ENCODE measurements around the gene BOD1L1. TPM values are rescaled to one million over a fixed set of nuclear protein-coding genes. Genes with fewer than 3 reads are reported as not detected.

Gene BOD1L1
- total and polyA plus RNA-seq, 9 donors: 21.2 to 41.6 (median 38.3) TPM

DNA sequence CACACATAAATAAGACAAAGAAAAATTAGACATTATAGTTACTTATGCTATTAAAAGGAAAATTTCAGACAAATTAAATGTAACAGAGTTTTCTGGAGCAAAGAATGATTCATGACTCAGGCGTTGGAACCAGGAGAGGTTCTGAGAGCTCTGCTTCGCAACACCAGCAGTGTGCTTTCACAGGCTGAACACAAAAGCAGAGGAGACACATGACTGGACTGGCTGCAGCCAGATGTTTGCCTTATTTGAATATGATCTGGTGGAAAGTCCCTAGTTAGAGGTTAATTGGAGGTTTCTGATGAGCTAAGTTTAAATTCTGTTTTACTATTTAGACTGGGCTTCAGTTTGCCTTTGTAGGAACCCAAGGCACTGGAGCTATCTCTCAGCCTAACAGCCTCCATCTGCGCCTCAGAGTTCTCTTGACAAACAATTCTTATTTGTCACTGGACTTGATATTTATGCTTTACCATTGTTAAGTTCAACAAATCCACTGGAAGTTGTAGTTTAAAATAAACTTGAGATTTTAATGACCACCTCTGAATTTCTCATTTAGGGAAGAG lies 16.2 kb downstream of the BOD1L1 start:
- Histone ChIP-seq H3K9me3 (no peaks in the 10 kb centered on the region), H3K36me3 (no peaks in the 10 kb centered on the region), H3K4me1 (ENCODE audit: insufficient read depth) (no peaks in the 10 kb centered on the region), H3K27ac (no peak overlapping the region), H3K4me3 (no peak overlapping the region), H3K27me3 (no peaks in the 10 kb centered on the region)
- 66 to 78% (median 67%) methylated on average over 3 of the region's 3 CpGs for WGBS, 3 donors
- intact Hi-C loops (cut with DNase I): no loop called here
- no peak for TF ChIP-seq EP300 (IDR thresholded peaks at IDR 0.05)
- TF ChIP-seq, protein P1, sequence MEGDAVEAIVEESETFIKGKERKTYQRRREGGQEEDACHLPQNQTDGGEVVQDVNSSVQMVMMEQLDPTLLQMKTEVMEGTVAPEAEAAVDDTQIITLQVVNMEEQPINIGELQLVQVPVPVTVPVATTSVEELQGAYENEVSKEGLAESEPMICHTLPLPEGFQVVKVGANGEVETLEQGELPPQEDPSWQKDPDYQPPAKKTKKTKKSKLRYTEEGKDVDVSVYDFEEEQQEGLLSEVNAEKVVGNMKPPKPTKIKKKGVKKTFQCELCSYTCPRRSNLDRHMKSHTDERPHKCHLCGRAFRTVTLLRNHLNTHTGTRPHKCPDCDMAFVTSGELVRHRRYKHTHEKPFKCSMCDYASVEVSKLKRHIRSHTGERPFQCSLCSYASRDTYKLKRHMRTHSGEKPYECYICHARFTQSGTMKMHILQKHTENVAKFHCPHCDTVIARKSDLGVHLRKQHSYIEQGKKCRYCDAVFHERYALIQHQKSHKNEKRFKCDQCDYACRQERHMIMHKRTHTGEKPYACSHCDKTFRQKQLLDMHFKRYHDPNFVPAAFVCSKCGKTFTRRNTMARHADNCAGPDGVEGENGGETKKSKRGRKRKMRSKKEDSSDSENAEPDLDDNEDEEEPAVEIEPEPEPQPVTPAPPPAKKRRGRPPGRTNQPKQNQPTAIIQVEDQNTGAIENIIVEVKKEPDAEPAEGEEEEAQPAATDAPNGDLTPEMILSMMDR (IDR thresholded peaks at IDR 0.05): no peak
- TF ChIP-seq POLR2A (IDR thresholded peaks at IDR 0.05): no peak
- DNase-seq: no peak

- Histone ChIP-seq H3K4me3 (no peak overlapping the region), H3K36me3 (no peaks in the 10 kb centered on the region), H3K9me3 (no peaks in the 10 kb centered on the region), H3K4me1 (ENCODE audit: insufficient read depth) (no peaks in the 10 kb centered on the region), H3K27me3 (no peaks in the 10 kb centered on the region), H3K27ac (no peak overlapping the region)
- intact Hi-C loops (cut with DNase I): no loop called here
- DNase-seq: no peak
- TF ChIP-seq EP300 (IDR thresholded peaks at IDR 0.05) (no peak), POLR2A (IDR thresholded peaks at IDR 0.05) (no peak)
- TF ChIP-seq, protein P1 (IDR thresholded peaks at IDR 0.05): no peak
- 88 to 92% (median 89%) methylated on average over 1 of the region's 1 CpG for WGBS, 3 donors
Measured at GRCh38 chr4:13605330-13605729, 22.2 kb downstream of the BOD1L1 start.

GRCh38 chr4:13601848-13602247 lies 25.7 kb downstream of the BOD1L1 start:
- no peak for DNase-seq
- H3K4me1 ChIP-seq (ENCODE audit: insufficient read depth): no peaks in the 10 kb centered on the region
- WGBS, 3 donors: 93 to 99% (median 98%) methylated on average over 2 of the region's 2 CpGs
- H3K4me3 ChIP-seq: no peak overlapping the region
- intact Hi-C loops (cut with DNase I): no loop called here
- H3K27ac ChIP-seq: no peak overlapping the region
- no peak for TF ChIP-seq EP300 (IDR thresholded peaks at IDR 0.05)
- TF ChIP-seq POLR2A (IDR thresholded peaks at IDR 0.05): no peak
- H3K9me3 ChIP-seq: no peaks in the 10 kb centered on the region
- H3K36me3 ChIP-seq: no peaks in the 10 kb centered on the region
- H3K27me3 ChIP-seq: no peaks in the 10 kb centered on the region

DNA sequence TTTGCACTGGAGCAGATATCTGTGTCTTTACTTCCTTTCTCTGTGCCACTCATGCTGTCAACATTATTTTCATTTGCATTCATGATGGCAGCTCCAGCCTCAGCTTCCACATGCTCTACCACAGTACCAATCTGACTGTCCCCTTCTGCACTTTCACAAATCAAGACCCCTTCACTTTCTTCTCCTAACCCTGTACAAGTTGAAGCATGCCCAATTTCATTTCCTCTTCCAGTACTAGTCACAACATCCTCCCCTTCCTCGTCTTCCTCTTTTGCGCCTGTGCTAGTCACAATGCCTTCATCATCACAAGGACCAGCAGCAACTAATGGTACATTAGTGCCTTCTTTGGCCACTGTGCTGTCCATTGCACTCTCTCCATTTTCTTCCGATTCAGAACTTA lies 26.5 kb downstream of the BOD1L1 start:
- intact Hi-C loops (cut with DNase I): no loop called here
- 96 to 98% (median 98%) methylated on average over 3 of the region's 3 CpGs for WGBS, 3 donors
- H3K36me3 ChIP-seq: no peaks in the 10 kb centered on the region
- DNase-seq: no peak
- no peaks in the 10 kb centered on the region for H3K4me1 ChIP-seq (ENCODE audit: insufficient read depth)
- no peaks in the 10 kb centered on the region for H3K9me3 ChIP-seq
- no peak overlapping the region for H3K27ac ChIP-seq
- H3K27me3 ChIP-seq: no peaks in the 10 kb centered on the region
- TF ChIP-seq EP300 (IDR thresholded peaks at IDR 0.05) (no peak), POLR2A (IDR thresholded peaks at IDR 0.05) (no peak)
- TF ChIP-seq, protein P1 (IDR thresholded peaks at IDR 0.05): no peak
- H3K4me3 ChIP-seq: no peak overlapping the region

DNA sequence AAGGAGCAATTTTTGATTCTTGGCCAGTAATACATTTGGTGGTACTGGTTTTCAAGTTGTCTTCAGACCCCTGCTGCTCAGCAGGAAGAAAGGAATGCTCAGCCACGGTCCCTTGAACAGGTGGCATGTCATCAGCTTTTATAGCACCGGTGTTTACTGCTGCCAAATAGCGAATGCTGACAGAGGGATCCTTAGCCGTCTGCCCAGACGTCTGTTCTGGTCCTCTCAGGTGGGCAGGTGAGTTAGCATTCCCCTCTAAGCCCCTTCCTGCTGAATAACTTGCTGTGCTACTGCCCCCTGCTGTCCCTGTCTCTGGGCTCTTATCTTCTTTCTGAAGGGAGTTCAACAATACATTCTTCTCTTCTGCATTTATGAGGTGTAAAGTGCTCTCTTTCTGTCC lies 28.4 kb downstream of the BOD1L1 start:
- Histone ChIP-seq H3K4me3 (no peak overlapping the region), H3K9me3 (no peaks in the 10 kb centered on the region), H3K27ac (no peak overlapping the region), H3K36me3 (no peaks in the 10 kb centered on the region), H3K4me1 (ENCODE audit: insufficient read depth) (no peaks in the 10 kb centered on the region), H3K27me3 (no peaks in the 10 kb centered on the region)
- 41 to 59% (median 55%) methylated on average over 5 of the region's 5 CpGs for WGBS, 3 donors
- intact Hi-C loops (cut with DNase I): no loop called here
- no peak for DNase-seq
- TF ChIP-seq POLR2A (IDR thresholded peaks at IDR 0.05): no peak
- TF ChIP-seq, protein P1 (IDR thresholded peaks at IDR 0.05): no peak
- TF ChIP-seq EP300 (IDR thresholded peaks at IDR 0.05): no peak

All from ovary (tissue), 9 donors.